Measurements from ENCODE around the gene KSR1. TPM values are rescaled to one million over a fixed set of nuclear protein-coding genes. Genes with fewer than 3 reads are reported as not detected.

The KSR1 gene
- total and polyA plus RNA-seq, 2 of the 8 experiments (the other 6 are each of a cell fraction or from before 2014, with no cell fraction given), result 14.1 to 34.7 TPM

DNA sequence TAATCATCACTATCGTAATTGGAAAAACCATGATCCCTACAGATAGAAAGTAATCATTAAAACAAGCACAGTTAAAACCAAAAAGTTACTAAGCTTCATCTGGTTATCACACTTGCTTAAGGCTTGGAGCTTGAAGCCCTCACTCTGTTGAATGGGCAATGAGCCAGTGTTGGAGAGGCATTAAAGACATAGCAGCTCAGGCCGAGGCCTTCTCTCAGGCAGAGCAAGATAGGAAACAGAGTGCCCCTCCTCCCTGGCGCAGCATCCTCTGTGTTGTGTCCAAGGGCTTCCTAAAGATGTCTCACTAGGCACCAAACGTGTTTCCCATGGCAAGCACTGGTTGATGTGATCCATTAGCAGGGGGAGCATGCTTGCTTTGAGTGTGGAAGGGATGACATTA lies 139.8 kb downstream of the KSR1 start:
- Histone ChIP-seq H3K23ac (ENCODE audit: insufficient read length) (no peak overlapping the region), H3K56ac (replicated peaks; ENCODE audit: insufficient read length, low read depth, low read length) (no peak overlapping the region), H3K9ac (replicated peaks in 1 of 4; ENCODE audit: extremely low read depth in 1 of 4, low read depth in 3 of 4, low read length in 3 of 4) (no peak overlapping the region), H3K36me3 (ENCODE audit: control insufficient read depth in 2 of 4, insufficient read depth in 4 of 4, low read length in 3 of 4) (peaks cover 0 to 3% (median 0%) of the 10 kb centered on the region in 4 experiments; a peak in 2 of 8 replicates), H4K20me1 (replicated peaks in 1 of 2; ENCODE audit: control insufficient read depth in 1 of 2, insufficient read depth in 2 of 2, low read length in 2 of 2) (peaks cover 0 to 5% of the 10 kb centered on the region in 2 experiments), H2BK120ac (replicated peaks; ENCODE audit: low read depth, low read length) (no peak overlapping the region), H2BK12ac (ENCODE audit: low read depth, low read length) (no peak overlapping the region), H3K4ac (replicated peaks; ENCODE audit: insufficient read length, low read depth, low read length) (no peak overlapping the region), H3K18ac (ENCODE audit: extremely low read depth, low read length) (no peak overlapping the region), H3K4me3 (ENCODE audit: extremely low read depth in 1 of 4, insufficient read depth in 2 of 4, low read depth in 3 of 4, low read length in 4 of 4) (no peak overlapping the region), H4K91ac (replicated peaks; ENCODE audit: insufficient read length, low read length) (no peak overlapping the region), H4K8ac (ENCODE audit: extremely low read depth, insufficient read depth, low read length) (no peak overlapping the region), H3K79me1 (ENCODE audit: low read depth, low read length) (no peaks in the 10 kb centered on the region), H3K4me1 (replicated peaks in 1 of 4; ENCODE audit: control insufficient read depth in 3 of 4, insufficient read depth in 4 of 4, low read length in 3 of 4) (no peaks in the 10 kb centered on the region), H3K9me3 (ENCODE audit: insufficient read depth in 2 of 2, low read depth in 1 of 2, low read length in 1 of 2) (no peaks in the 10 kb centered on the region), H4K5ac (ENCODE audit: insufficient read length, low read depth, low read length) (no peak overlapping the region), H3K23me2 (ENCODE audit: low read depth, low read length) (no peaks in the 10 kb centered on the region), H2AK5ac (ENCODE audit: low read depth, low read length) (no peak overlapping the region), H3K27me3 (replicated peaks in 1 of 4; ENCODE audit: control insufficient read depth in 3 of 4, extremely low read depth in 1 of 4, insufficient read depth in 3 of 4, low read length in 3 of 4) (no peaks in the 10 kb centered on the region), H2BK20ac (ENCODE audit: low read length) (no peak overlapping the region), H3K14ac (ENCODE audit: insufficient read length) (no peak overlapping the region), H3K79me2 (ENCODE audit: control insufficient read depth in 1 of 2, insufficient read depth in 2 of 2, low read length in 2 of 2) (no peaks in the 10 kb centered on the region), H2BK15ac (ENCODE audit: low read length) (no peak overlapping the region), H2AFZ (ENCODE audit: low read length) (no peak overlapping the region), H3K27ac (ENCODE audit: low read depth, low read length) (no peak overlapping the region), H3K4me2 (ENCODE audit: insufficient read depth in 1 of 2, low read depth in 2 of 2, low read length in 2 of 2) (no peak overlapping the region), H2BK5ac (ENCODE audit: low read depth, low read length) (no peak overlapping the region)
- CTCF ChIA-PET (ENCODE audit: partially characterized antibody), result interaction anchor here (0.5 to 13.3 kb wide), 9 partner anchors 6 to 283 kb away, joined by 3 to 209 read pairs (median 5); partner anchors contain the start of gene KSR1
- FAIRE-seq (no peak), DNase-seq (ENCODE audit: low read depth in 1 of 2, low spot score in 2 of 2) (no peak)
- POLR2A ChIA-PET (ENCODE audit: partially characterized antibody), result no interaction called here
- 83% methylated on average over 4 of the region's 4 CpGs; no CpG with 5 or more reads in 1 of the 2 experiments for WGBS, 2 experiments (ENCODE audit: extremely low coverage in 1 of 2, insufficient coverage in 1 of 2, insufficient read length in 1 of 2, insufficient replicate concordance in 2 of 2, low coverage in 1 of 2, low lambda C conversion rate in 2 of 2, missing lambda C conversion rate in 1 of 2)
- TF ChIP-seq EZH2 (IDR thresholded peaks at IDR 0.05; ENCODE audit: low read depth, low read length, severe bottlenecking), result no peak
- no peak for TF ChIP-seq EGR1 (IDR thresholded peaks at IDR 0.05; ENCODE audit: borderline replicate concordance, low read depth, low read length)
- TF ChIP-seq TCF12 (IDR thresholded peaks at IDR 0.05; ENCODE audit: low read depth, low read length), result no peak
- no peak for TF ChIP-seq RBBP5 (IDR thresholded peaks at IDR 0.05; ENCODE audit: borderline replicate concordance, low read depth, low read length)
- TF ChIP-seq YY1 (IDR thresholded peaks at IDR 0.05; ENCODE audit: low read depth, low read length), result no peak
- no peak for TF ChIP-seq SP2 (IDR thresholded peaks at IDR 0.05; ENCODE audit: low read length)
- TF ChIP-seq, protein P1, sequence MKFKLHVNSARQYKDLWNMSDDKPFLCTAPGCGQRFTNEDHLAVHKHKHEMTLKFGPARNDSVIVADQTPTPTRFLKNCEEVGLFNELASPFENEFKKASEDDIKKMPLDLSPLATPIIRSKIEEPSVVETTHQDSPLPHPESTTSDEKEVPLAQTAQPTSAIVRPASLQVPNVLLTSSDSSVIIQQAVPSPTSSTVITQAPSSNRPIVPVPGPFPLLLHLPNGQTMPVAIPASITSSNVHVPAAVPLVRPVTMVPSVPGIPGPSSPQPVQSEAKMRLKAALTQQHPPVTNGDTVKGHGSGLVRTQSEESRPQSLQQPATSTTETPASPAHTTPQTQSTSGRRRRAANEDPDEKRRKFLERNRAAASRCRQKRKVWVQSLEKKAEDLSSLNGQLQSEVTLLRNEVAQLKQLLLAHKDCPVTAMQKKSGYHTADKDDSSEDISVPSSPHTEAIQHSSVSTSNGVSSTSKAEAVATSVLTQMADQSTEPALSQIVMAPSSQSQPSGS (IDR thresholded peaks at IDR 0.05; ENCODE audit: low read length), result no peak
- TF ChIP-seq SUZ12 (IDR thresholded peaks at IDR 0.05; ENCODE audit: low read length), result no peak
- no peak for TF ChIP-seq CBX5 (IDR thresholded peaks at IDR 0.05; ENCODE audit: low read depth, low read length)
- TF ChIP-seq EP300 (IDR thresholded peaks at IDR 0.05; ENCODE audit: borderline replicate concordance in 1 of 2, low read depth in 2 of 2, low read length in 2 of 2), result no peak
- TF ChIP-seq CTBP2 (IDR thresholded peaks at IDR 0.05; ENCODE audit: borderline replicate concordance, insufficient read depth, insufficient read length, low read length), result no peak
- TF ChIP-seq CEBPB (IDR thresholded peaks at IDR 0.05; ENCODE audit: low read depth, low read length), result no peak
- TF ChIP-seq ZNF274 (IDR thresholded peaks at IDR 0.05; ENCODE audit: borderline replicate concordance, extremely low read depth, low read length), result no peak

Data from H1 (cell line).